Measurements from ENCODE around the gene USP31. TPM values are rescaled to one million over a fixed set of nuclear protein-coding genes. Genes with fewer than 3 reads are reported as not detected.

USP31 gene
- total RNA-seq, 2 experiments from 2014 or later: 4.5 to 4.9 TPM

- Mint-ChIP-seq H3K27me3 (no peaks in the 10 kb centered on the region), H3K27ac (no peak overlapping the region), H3K4me3 (no peak overlapping the region), H3K4me1 (ENCODE audit: low read depth) (peaks cover 4% of the 10 kb centered on the region), H3K36me3 (ENCODE audit: low read depth) (peaks cover 15% of the 10 kb centered on the region), H3K9me3 (peaks cover 19% of the 10 kb centered on the region)
- TF ChIP-seq CTCF (IDR thresholded peaks at IDR 0.05): no peak
- ChIA-PET POLR2A (no interaction called here), CTCF (no interaction called here)
- ATAC-seq: no peak
- no peak for DNase-seq
- intact Hi-C loops (cut with micrococcal nuclease): no loop called here
These were observed 11.4 kb downstream of the USP31 start for GRCh38 chr16:23137818-23138217.

GRCh38 chr16:23137256-23137655 lies 12.0 kb downstream of the USP31 start:
- peaks cover 9% of the 10 kb centered on the region for H3K4me1 Mint-ChIP-seq (ENCODE audit: low read depth)
- no peaks in the 10 kb centered on the region for H3K27me3 Mint-ChIP-seq
- TF ChIP-seq CTCF (IDR thresholded peaks at IDR 0.05): no peak
- ChIA-PET POLR2A (no interaction called here), CTCF (no interaction called here)
- no peak overlapping the region for H3K27ac Mint-ChIP-seq
- no peak overlapping the region for H3K4me3 Mint-ChIP-seq
- ATAC-seq (no peak), DNase-seq (no peak)
- peaks cover 15% of the 10 kb centered on the region for H3K36me3 Mint-ChIP-seq (ENCODE audit: low read depth)
- H3K9me3 Mint-ChIP-seq: peaks cover 19% of the 10 kb centered on the region
- intact Hi-C loops (cut with micrococcal nuclease): no loop called here

GRCh38 chr16:23134274-23134673 lies 15.0 kb downstream of the USP31 start:
- POLR2A ChIA-PET: interaction anchor here (1.0 kb wide), 1 partner anchor 8 kb away, joined by 3 read pairs; no protein-coding TSS in a partner anchor
- CTCF ChIA-PET: no interaction called here
- H3K4me1 Mint-ChIP-seq (ENCODE audit: low read depth): peaks cover 17% of the 10 kb centered on the region
- no peak for ATAC-seq
- H3K9me3 Mint-ChIP-seq: peaks cover 19% of the 10 kb centered on the region
- DNase-seq: no peak
- intact Hi-C loops (cut with micrococcal nuclease): no loop called here
- H3K4me3 Mint-ChIP-seq: no peak overlapping the region
- TF ChIP-seq CTCF (IDR thresholded peaks at IDR 0.05): no peak
- no peaks in the 10 kb centered on the region for H3K27me3 Mint-ChIP-seq
- H3K36me3 Mint-ChIP-seq (ENCODE audit: low read depth): peaks cover 15% of the 10 kb centered on the region
- H3K27ac Mint-ChIP-seq: no peak overlapping the region

- H3K4me1 Mint-ChIP-seq (ENCODE audit: low read depth): peaks cover 17% of the 10 kb centered on the region
These were observed 16.3 kb downstream of the USP31 start for GRCh38 chr16:23132775-23133463.

More at GRCh38 chr16:23132775-23133463, 16.3 kb downstream of the USP31 start:
- DNase-seq (no peak), ATAC-seq (no peak)
- no peak for TF ChIP-seq CTCF (IDR thresholded peaks at IDR 0.05)
- Mint-ChIP-seq H3K9me3 (peaks cover 13% of the 10 kb centered on the region), H3K36me3 (ENCODE audit: low read depth) (peaks cover 11% of the 10 kb centered on the region), H3K4me3 (no peak overlapping the region), H3K27me3 (no peaks in the 10 kb centered on the region), H3K27ac (no peak overlapping the region)
- intact Hi-C loops (cut with micrococcal nuclease): no loop called here
- ChIA-PET CTCF (interaction anchor here (1.3 kb wide), 1 partner anchor 15 kb away, joined by 3 read pairs; no protein-coding TSS in a partner anchor), POLR2A (interaction anchor here (0.8 kb wide), 1 partner anchor 17 kb away, joined by 3 read pairs; the partner anchor contains the start of gene USP31)
